Parathyroid adenoma (tissue), 2 donors: ENCODE results near the gene ABCC5.

ENCODE experiments used
- H2AFZ ChIP-seq: fragments of 300-600 bp; sonication (generic); one replicate; pipeline ENCODE4 v1.7.0; 2017; ENCODE audit warnings: antibody characterized with exemption, mild to moderate bottlenecking
- H3K27ac ChIP-seq: fragments of 300-600 bp; sonication (generic); one replicate; pipeline ENCODE4 v1.7.0; 2017
- H3K27me3 ChIP-seq: fragments of 300-600 bp; sonication (generic); one replicate; pipeline ENCODE4 v1.7.0; 2017; ENCODE audit warnings: low read length; ENCODE audit not compliant: control insufficient read depth, insufficient read depth
- H3K36me3 ChIP-seq: fragments of 300-600 bp; sonication (generic); one replicate; pipeline ENCODE4 v1.7.0; 2017; ENCODE audit warnings: low read length; ENCODE audit not compliant: control insufficient read depth, insufficient read depth
- H3K4me1 ChIP-seq: fragments of 300-600 bp; sonication (generic); one replicate; pipeline ENCODE4 v1.7.0; 2017; ENCODE audit warnings: control low read depth
- H3K4me2 ChIP-seq: fragments of 300-600 bp; sonication (generic); one replicate; pipeline ENCODE4 v1.7.0; 2017; ENCODE audit warnings: low read length
- H3K4me3 ChIP-seq: fragments of 300-600 bp; sonication (generic); one replicate; pipeline ENCODE4 v1.7.0; 2017; ENCODE audit warnings: low read depth, low read length
- H3K79me2 ChIP-seq: fragments of 300-600 bp; sonication (generic); one replicate; pipeline ENCODE4 v1.7.0; 2017; ENCODE audit warnings: control low read depth
- H3K9ac ChIP-seq: fragments of 300-600 bp; sonication (generic); one replicate; pipeline ENCODE4 v1.7.0; 2017; ENCODE audit warnings: mild to moderate bottlenecking
- H3K9me3 ChIP-seq: fragments of 300-600 bp; sonication (generic); one replicate; pipeline ENCODE4 v1.7.0; 2017; ENCODE audit warnings: low read length; ENCODE audit not compliant: control insufficient read depth
- CTCF ChIP-seq: fragments of 300-600 bp; sonication (generic); IDR thresholded peaks from one replicate; pipeline ENCODE4 v1.7.0; 2017; ENCODE audit warnings: antibody characterized with exemption, mild to moderate bottlenecking
- donor health status: primary hyperparathyroidism.

ABCC5 gene

DNA sequence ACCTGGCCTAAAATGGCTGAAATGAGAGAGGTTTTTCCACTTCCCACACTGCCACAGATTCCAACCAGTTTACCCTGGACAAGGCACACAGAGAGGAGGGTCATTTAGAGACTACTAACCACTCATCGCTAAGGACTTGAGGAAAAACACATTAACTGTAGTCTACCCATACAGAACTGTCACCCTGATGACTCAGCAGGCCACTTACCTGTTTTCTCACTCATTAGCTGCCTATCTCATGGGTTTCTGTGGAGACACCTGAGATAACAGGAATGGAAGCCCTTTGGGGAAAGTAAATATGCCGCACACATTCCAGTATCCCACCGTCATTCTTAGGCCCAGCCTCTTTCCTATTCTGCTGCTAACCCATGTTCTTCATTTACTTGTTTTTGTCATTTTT, 50.0 kb downstream of the ABCC5 start:
- TF ChIP-seq CTCF, result no peak
- Histone ChIP-seq H3K27ac (no peak overlapping the region), H3K27me3 (no peaks in the 10 kb centered on the region), H3K4me2 (no peak overlapping the region), H3K4me3 (no peak overlapping the region), H3K9ac (no peak overlapping the region), H3K79me2 (peaks cover 3% of the 10 kb centered on the region), H3K4me1 (no peaks in the 10 kb centered on the region), H3K36me3 (no peaks in the 10 kb centered on the region), H2AFZ (no peak overlapping the region), H3K9me3 (no peaks in the 10 kb centered on the region)

DNA sequence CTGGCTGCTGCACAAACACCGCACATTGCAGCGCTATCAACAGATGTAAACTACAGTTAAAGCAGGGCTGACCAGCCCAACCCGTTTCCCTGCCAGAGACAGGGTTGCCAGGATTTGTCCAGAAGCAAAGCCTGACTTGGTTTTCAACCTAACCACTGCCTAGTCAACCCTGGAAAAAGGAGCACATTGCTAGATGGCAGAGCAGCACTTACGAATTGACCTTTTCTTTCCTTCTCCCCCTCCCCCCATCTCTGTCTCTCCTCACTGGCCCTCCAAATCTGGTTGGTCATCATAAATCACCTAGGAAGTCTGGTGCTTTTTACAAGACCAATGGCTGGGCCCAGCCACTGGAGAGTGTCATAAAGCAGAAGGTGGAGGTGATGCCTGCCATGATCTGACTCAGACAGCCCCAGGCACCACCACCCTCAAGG, 51.3 kb downstream of the ABCC5 start:
- Histone ChIP-seq H3K4me1 (no peaks in the 10 kb centered on the region), H3K79me2 (no peaks in the 10 kb centered on the region), H3K27ac (no peak overlapping the region), H3K9ac (no peak overlapping the region), H3K9me3 (no peaks in the 10 kb centered on the region), H3K4me3 (no peak overlapping the region), H3K36me3 (no peaks in the 10 kb centered on the region), H3K4me2 (no peak overlapping the region), H2AFZ (no peak overlapping the region), H3K27me3 (no peaks in the 10 kb centered on the region)
- no peak for TF ChIP-seq CTCF

DNA sequence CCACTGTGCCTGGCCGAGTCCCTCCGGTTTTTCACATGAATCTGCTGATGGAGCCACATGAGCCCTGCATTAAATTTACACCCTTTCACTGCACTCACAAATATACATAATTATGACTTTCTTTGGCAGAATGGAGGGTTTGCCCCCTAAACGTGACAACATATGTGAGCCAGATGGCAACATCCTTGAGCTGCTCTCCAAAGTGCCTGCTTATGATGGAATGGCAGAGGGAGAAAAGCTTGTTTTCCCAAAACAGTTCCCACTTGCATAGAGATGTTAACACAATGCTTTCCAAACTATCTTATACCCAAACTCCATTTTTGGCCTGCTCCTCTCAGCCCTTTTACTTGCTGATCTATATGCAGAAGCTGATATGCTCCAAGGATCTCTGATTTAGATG, 54.9 kb downstream of the ABCC5 start:
- Histone ChIP-seq H3K36me3 (no peaks in the 10 kb centered on the region), H3K27ac (no peak overlapping the region)

GRCh38 chr3:183959214-183959613, 58.5 kb downstream of the ABCC5 start:
- Histone ChIP-seq H3K27me3 (no peaks in the 10 kb centered on the region), H3K27ac (no peak overlapping the region), H3K4me3 (no peak overlapping the region), H3K36me3 (no peaks in the 10 kb centered on the region), H3K9ac (no peak overlapping the region), H3K9me3 (no peaks in the 10 kb centered on the region), H3K79me2 (no peaks in the 10 kb centered on the region), H2AFZ (no peak overlapping the region), H3K4me2 (no peak overlapping the region), H3K4me1 (no peaks in the 10 kb centered on the region)
- TF ChIP-seq CTCF, result no peak

More for the DNA sequence above, 54.9 kb downstream of the ABCC5 start:
- no peaks in the 10 kb centered on the region for H3K9me3 ChIP-seq
- no peaks in the 10 kb centered on the region for H3K27me3 ChIP-seq
- no peak overlapping the region for H3K9ac ChIP-seq
- no peaks in the 10 kb centered on the region for H3K79me2 ChIP-seq
- no peaks in the 10 kb centered on the region for H3K4me1 ChIP-seq
- no peak overlapping the region for H2AFZ ChIP-seq
- H3K4me3 ChIP-seq, result no peak overlapping the region
- TF ChIP-seq CTCF, result no peak
- H3K4me2 ChIP-seq, result no peak overlapping the region

GRCh38 chr3:183958775-183959174, 58.9 kb downstream of the ABCC5 start:
- H3K27ac ChIP-seq, result no peak overlapping the region
- no peaks in the 10 kb centered on the region for H3K4me1 ChIP-seq
- H3K9ac ChIP-seq, result no peak overlapping the region
- TF ChIP-seq CTCF, result no peak
- no peak overlapping the region for H3K4me3 ChIP-seq
- H3K4me2 ChIP-seq, result no peak overlapping the region
- H3K27me3 ChIP-seq, result no peaks in the 10 kb centered on the region
- H2AFZ ChIP-seq, result no peak overlapping the region
- no peaks in the 10 kb centered on the region for H3K79me2 ChIP-seq
- H3K9me3 ChIP-seq, result no peaks in the 10 kb centered on the region
- no peaks in the 10 kb centered on the region for H3K36me3 ChIP-seq
